ENCODE results near the gene EYA2. TPM values are rescaled to one million over a fixed set of nuclear protein-coding genes. Genes with fewer than 3 reads are reported as not detected.
"Not testable (repeated sequence)": the region's sequence is repeated elsewhere in the genome, so short reads cannot be mapped to it uniquely, and the experiment has no call there.

Gene EYA2
- total RNA-seq, 1 donor from 2014 or later: 0.94 TPM

- no peak for DNase-seq
These were observed 284.2 kb downstream of the EYA2 start for GRCh38 chr20:47178851-47179250.

GRCh38 chr20:47179267-47179666 lies 284.6 kb downstream of the EYA2 start:
- no peak for DNase-seq

- no peak for DNase-seq
These were observed 286.6 kb downstream of the EYA2 start for GRCh38 chr20:47181056-47181862.

GRCh38 chr20:47183367-47183766 lies 288.7 kb downstream of the EYA2 start:
- DNase-seq: no peak

- DNase-seq: no peak
These were observed 293.0 kb downstream of the EYA2 start for GRCh38 chr20:47187450-47188195.

GRCh38 chr20:47188540-47188939 lies 293.9 kb downstream of the EYA2 start:
- DNase-seq: no peak

- DNase-seq: no peak
These were observed 294.4 kb downstream of the EYA2 start for GRCh38 chr20:47189060-47189459.

GRCh38 chr20:47191074-47191673 lies 296.5 kb downstream of the EYA2 start:
- DNase-seq: no peak

GRCh38 chr20:47191956-47192355 lies 297.3 kb downstream of the EYA2 start:
- no peak for DNase-seq

GRCh38 chr20:47195573-47195972 lies 300.9 kb downstream of the EYA2 start:
- no peak for DNase-seq

GRCh38 chr20:47196091-47197081 lies 301.7 kb downstream of the EYA2 start:
- DNase-seq: peak; percentile 49

- no peak for DNase-seq
These were observed 303.6 kb downstream of the EYA2 start for GRCh38 chr20:47198254-47198671.

GRCh38 chr20:47198996-47199552 lies 304.4 kb downstream of the EYA2 start:
- DNase-seq: no peak

GRCh38 chr20:47201074-47201730 lies 306.6 kb downstream of the EYA2 start:
- DNase-seq: no peak

- no peak for DNase-seq
These were observed 308.4 kb downstream of the EYA2 start for GRCh38 chr20:47202733-47203667.

GRCh38 chr20:47204008-47204849 lies 309.6 kb downstream of the EYA2 start:
- no peak for DNase-seq

GRCh38 chr20:47204850-47205122 lies 310.1 kb downstream of the EYA2 start:
- not testable (repeated sequence) for DNase-seq

- peak; percentile 64 for DNase-seq
These were observed 311.0 kb downstream of the EYA2 start for GRCh38 chr20:47205577-47206123.

GRCh38 chr20:47206552-47206951 lies 311.9 kb downstream of the EYA2 start:
- not testable (repeated sequence) for DNase-seq
